Lower leg skin (tissue), 3 donors: ENCODE data around the gene SNX9.

Experiments
- CTCF ChIP-seq, 3 donors: fragments of 450-650 bp; IDR thresholded peaks; one replicate each; pipeline ENCODE4 v1.5.1; 2016; ENCODE audit warnings: antibody characterized with exemption in 3 of 3, mild to moderate bottlenecking in 3 of 3, moderate library complexity in 2 of 3
- POLR2A ChIP-seq, 2 donors: fragments of 450-650 bp; IDR thresholded peaks; one replicate each; pipeline ENCODE4 v1.6.1; 2016 to 2017; ENCODE audit warnings: antibody characterized with exemption in 2 of 2, mild to moderate bottlenecking in 1 of 2, moderate library complexity in 1 of 2

DNA sequence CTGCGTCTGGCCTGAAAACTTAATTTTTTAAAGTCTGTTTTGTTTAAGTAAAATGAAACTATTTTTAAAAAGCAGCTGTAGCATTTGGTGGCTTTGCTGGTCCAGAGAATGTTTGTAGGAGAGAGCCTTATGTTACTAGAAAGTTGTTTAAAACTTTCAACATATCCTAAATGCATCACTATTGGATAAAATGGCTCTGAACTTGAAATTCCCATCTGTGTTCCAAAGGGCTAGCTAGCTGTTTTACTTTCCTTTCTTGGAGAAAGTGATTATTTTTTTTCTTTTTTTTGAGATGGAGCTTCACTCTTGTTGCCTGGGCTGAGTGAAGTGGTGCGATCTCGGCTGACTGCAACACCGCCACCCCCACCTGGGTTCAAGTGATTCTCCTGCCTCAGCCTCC is 161.1 kb downstream of the SNX9 start:
- TF ChIP-seq CTCF (IDR thresholded peaks at IDR 0.05) (no peak), POLR2A (IDR thresholded peaks at IDR 0.05) (no peak)
